ENCODE results near the gene ST7L. TPM values are rescaled to one million over a fixed set of nuclear protein-coding genes. Genes with fewer than 3 reads are reported as not detected.
"Not testable (repeated sequence)": the region's sequence is repeated elsewhere in the genome, so short reads cannot be mapped to it uniquely, and the experiment has no call there.

The ST7L gene
- total and polyA plus RNA-seq, 2 of the 4 experiments (the other 2 are of a cell fraction), result 7.7 to 14.7 TPM

- H2BK5ac ChIP-seq (ENCODE audit: low read depth, low read length, poor library complexity, severe bottlenecking); H2BK15ac ChIP-seq (ENCODE audit: low read depth, low read length); H3K14ac ChIP-seq (replicated peaks; ENCODE audit: low read depth, low read length); H3K4me2 ChIP-seq (ENCODE audit: low read depth, low read length); H3K4me3 ChIP-seq (ENCODE audit: insufficient read depth, low read depth, low read length); H3K79me1 ChIP-seq (ENCODE audit: low read depth in 1 of 2, low read length in 2 of 2); H4K8ac ChIP-seq (ENCODE audit: low read depth in 2 of 2, low read length in 2 of 2); ATAC-seq (ENCODE audit: low read depth); dilution Hi-C loops (cut with HindIII; ENCODE audit: low sequenced_read_pairs, unreplicated experiment); H3K18ac ChIP-seq (ENCODE audit: low read depth, low read length); H3K27me3 ChIP-seq (ENCODE audit: control insufficient read depth, insufficient read depth, low read length); H3K4me1 ChIP-seq (ENCODE audit: control insufficient read depth, insufficient read depth, low read length); H4K5ac ChIP-seq (ENCODE audit: low read depth, low read length); H2AFZ ChIP-seq (replicated peaks; ENCODE audit: low read length, poor library complexity); H2BK20ac ChIP-seq (ENCODE audit: low read depth, low read length); H3K9me3 ChIP-seq (ENCODE audit: control insufficient read depth, insufficient read depth, low read length); BruUV-seq (replicated peaks); H2BK120ac ChIP-seq (ENCODE audit: low read depth, low read length); in situ Hi-C loops (cut with MboI; ENCODE audit: low sequenced_read_pairs); H3K27ac ChIP-seq (ENCODE audit: insufficient read depth, low read length); H2AK9ac ChIP-seq (replicated peaks; ENCODE audit: low read depth, low read length, poor library complexity); H3K23ac ChIP-seq (ENCODE audit: low read depth, low read length); H3K4ac ChIP-seq (ENCODE audit: low read depth, low read length); H4K20me1 ChIP-seq (ENCODE audit: insufficient read depth, low read length); DNase-seq; H3K9me1 ChIP-seq (ENCODE audit: insufficient read depth, low read length); H2AK5ac ChIP-seq (ENCODE audit: low read depth, low read length); H3K36me3 ChIP-seq (ENCODE audit: control insufficient read depth, insufficient read depth, low read length); H3K9ac ChIP-seq (ENCODE audit: low read depth, low read length); intact Hi-C loops (cut with micrococcal nuclease); H3K56ac ChIP-seq (ENCODE audit: extremely low read depth, insufficient read depth, low read length); H4K91ac ChIP-seq (ENCODE audit: insufficient read depth, low read depth, low read length): not testable (repeated sequence)
- ChIA-PET POLR2A (ENCODE audit: unreplicated experiment) (interaction anchor here (0.6 kb wide), 2 partner anchors 56 to 217 kb away, joined by 4 read pairs; no protein-coding TSS in a partner anchor), CTCF (interaction anchor here (1.1 kb wide), 1 partner anchor 12 kb away, joined by 3 read pairs; no protein-coding TSS in a partner anchor)
- TF ChIP-seq CEBPB (IDR thresholded peaks at IDR 0.05; ENCODE audit: low read depth, low read length), result peak; percentile 72
- WGBS, 2 experiments (ENCODE audit: extremely low coverage in 2 of 2, insufficient read length in 1 of 2), result no CpG with 5 or more reads among the region's 6 CpGs
Observed at GRCh38 chr1:112487686-112488085, 131.3 kb downstream of the ST7L start.

GRCh38 chr1:112486063-112486462 is 132.9 kb downstream of the ST7L start:
- no CpG with 5 or more reads among the region's 1 CpG for WGBS, 2 experiments (ENCODE audit: extremely low coverage in 2 of 2, insufficient read length in 1 of 2)
- dilution Hi-C loops (cut with HindIII; ENCODE audit: low sequenced_read_pairs, unreplicated experiment), result not testable (repeated sequence)

More at GRCh38 chr1:112486063-112486462, 132.9 kb downstream of the ST7L start:
- H3K9me3 ChIP-seq (ENCODE audit: control insufficient read depth, insufficient read depth, low read length); H3K9ac ChIP-seq (ENCODE audit: low read depth, low read length); POLR2A ChIA-PET (ENCODE audit: unreplicated experiment); DNase-seq; H3K4me3 ChIP-seq (ENCODE audit: insufficient read depth, low read depth, low read length); H2BK120ac ChIP-seq (ENCODE audit: low read depth, low read length); H2BK15ac ChIP-seq (ENCODE audit: low read depth, low read length); H3K56ac ChIP-seq (ENCODE audit: extremely low read depth, insufficient read depth, low read length); H3K36me3 ChIP-seq (ENCODE audit: control insufficient read depth, insufficient read depth, low read length); CTCF ChIA-PET; BruUV-seq (replicated peaks); in situ Hi-C loops (cut with MboI; ENCODE audit: low sequenced_read_pairs); H2AK5ac ChIP-seq (ENCODE audit: low read depth, low read length); H2BK5ac ChIP-seq (ENCODE audit: low read depth, low read length, poor library complexity, severe bottlenecking); H2BK20ac ChIP-seq (ENCODE audit: low read depth, low read length); ATAC-seq (ENCODE audit: low read depth); H3K23ac ChIP-seq (ENCODE audit: low read depth, low read length); H3K14ac ChIP-seq (replicated peaks; ENCODE audit: low read depth, low read length); H3K27me3 ChIP-seq (ENCODE audit: control insufficient read depth, insufficient read depth, low read length); H2AFZ ChIP-seq (replicated peaks; ENCODE audit: low read length, poor library complexity); H3K27ac ChIP-seq (ENCODE audit: insufficient read depth, low read length); H4K20me1 ChIP-seq (ENCODE audit: insufficient read depth, low read length); H3K4me1 ChIP-seq (ENCODE audit: control insufficient read depth, insufficient read depth, low read length); H3K18ac ChIP-seq (ENCODE audit: low read depth, low read length); H4K91ac ChIP-seq (ENCODE audit: insufficient read depth, low read depth, low read length); H3K4ac ChIP-seq (ENCODE audit: low read depth, low read length); H3K9me1 ChIP-seq (ENCODE audit: insufficient read depth, low read length); H3K79me1 ChIP-seq (ENCODE audit: low read depth in 1 of 2, low read length in 2 of 2); H4K8ac ChIP-seq (ENCODE audit: low read depth in 2 of 2, low read length in 2 of 2); H4K5ac ChIP-seq (ENCODE audit: low read depth, low read length); H3K4me2 ChIP-seq (ENCODE audit: low read depth, low read length); intact Hi-C loops (cut with micrococcal nuclease); H2AK9ac ChIP-seq (replicated peaks; ENCODE audit: low read depth, low read length, poor library complexity): not testable (repeated sequence)

Data from IMR-90 (cell line).